Adrenal gland (tissue), 5 donors: ENCODE data around the gene PBX1.

Experiments used
- CTCF ChIP-seq, 6 experiments: fragments of 450-650 bp in 4 of 6; fragments of 200-600 bp in 2 of 6; sonication (generic) in 1 of 6; IDR thresholded peaks; 1 replicate in 5 of 6; 2 replicates in 1 of 6; pipeline versions ENCODE4 v1.5.1 to v1.8.0; 2016 to 2021; ENCODE audit warnings: antibody characterized with exemption in 6 of 6, mild to moderate bottlenecking in 2 of 6, moderate library complexity in 1 of 6
- POLR2A ChIP-seq, 2 donors: fragments of 450-650 bp; IDR thresholded peaks; one replicate each; pipeline ENCODE4 v1.6.1; 2017; ENCODE audit warnings: antibody characterized with exemption in 2 of 2, mild to moderate bottlenecking in 2 of 2, moderate library complexity in 1 of 2
- donor health status: DM: no; HTN: no; CAD: no.

- TF ChIP-seq CTCF (IDR thresholded peaks at IDR 0.05): no peak
- TF ChIP-seq POLR2A (IDR thresholded peaks at IDR 0.05): no peak
Observed at GRCh38 chr1:164709126-164709525, 150.1 kb downstream of the PBX1 start.
